ENCODE measurements around the gene ZNF717. TPM values are rescaled to one million over a fixed set of nuclear protein-coding genes. Genes with fewer than 3 reads are reported as not detected.
"Not testable (repeated sequence)": the region's sequence is repeated elsewhere in the genome, so short reads cannot be mapped to it uniquely, and the experiment has no call there.

Gene ZNF717
- total and polyA plus RNA-seq, 2 donors (not counting 1 experiment from before 2014, with no cell fraction given) = 8.1 to 17.3 TPM

GRCh38 chr3:75816287-75817180 lies 31.2 kb upstream of the ZNF717 start:
- H3K27ac Mint-ChIP-seq; H4K20me1 ChIP-seq (ENCODE audit: control insufficient read depth, insufficient read depth, low read length, poor library complexity, severe bottlenecking); H3K4me3 Mint-ChIP-seq; CTCF ChIA-PET; H3K36me3 ChIP-seq (replicated peaks in 1 of 2; ENCODE audit: control extremely low read depth in 1 of 2, control insufficient read depth in 1 of 2, extremely low read depth in 1 of 2, insufficient read depth in 2 of 2, low read length in 1 of 2); H3K27me3 ChIP-seq (replicated peaks in 1 of 4; ENCODE audit: control extremely low read depth in 1 of 4, control insufficient read depth in 3 of 4, insufficient read depth in 4 of 4, low read length in 3 of 4); H3K4me1 Mint-ChIP-seq; H3K4me2 ChIP-seq (replicated peaks; ENCODE audit: low read depth, low read length, poor library complexity, severe bottlenecking); H3K27me3 Mint-ChIP-seq; H2AFZ ChIP-seq (ENCODE audit: insufficient read depth, low read depth, low read length, poor library complexity, severe bottlenecking); ATAC-seq (ENCODE audit: low read depth); POLR2A ChIA-PET; DNase-seq; H3K9ac ChIP-seq (ENCODE audit: low read length); H3K9me3 ChIP-seq (ENCODE audit: control extremely low read depth in 1 of 3, control insufficient read depth in 2 of 3, insufficient read depth in 1 of 3, low read length in 2 of 3); H3K4me1 ChIP-seq (ENCODE audit: control insufficient read depth in 2 of 2, insufficient read depth in 2 of 2, low read length in 2 of 2); intact Hi-C loops (cut with micrococcal nuclease); H3K27ac ChIP-seq (ENCODE audit: low read length in 2 of 2); H3K9me3 Mint-ChIP-seq (ENCODE audit: insufficient read depth); H3K4me3 ChIP-seq (ENCODE audit: control extremely low read depth in 1 of 5, extremely low read depth in 1 of 5, insufficient read depth in 1 of 5, low read depth in 2 of 5, low read length in 4 of 5); H3K79me2 ChIP-seq (ENCODE audit: control insufficient read depth, insufficient read depth, low read length): not testable (repeated sequence)
- WGBS (ENCODE audit: insufficient coverage) = 81% methylated on average over 7 of the region's 9 CpGs

GRCh38 chr3:75814797-75815196 lies 29.4 kb upstream of the ZNF717 start:
- H4K20me1 ChIP-seq (ENCODE audit: control insufficient read depth, insufficient read depth, low read length, poor library complexity, severe bottlenecking) = no peaks in the 10 kb centered on the region
- DNase-seq = no peak
- H3K9ac ChIP-seq (ENCODE audit: low read length) = no peak overlapping the region
- ATAC-seq (ENCODE audit: low read depth) = no peak
- H2AFZ ChIP-seq (ENCODE audit: insufficient read depth, low read depth, low read length, poor library complexity, severe bottlenecking) = no peak overlapping the region
- H3K9me3 ChIP-seq (ENCODE audit: control extremely low read depth in 1 of 3, control insufficient read depth in 2 of 3, insufficient read depth in 1 of 3, low read length in 2 of 3) = no peaks in the 10 kb centered on the region
- Mint-ChIP-seq H3K9me3 (ENCODE audit: insufficient read depth) (no peaks in the 10 kb centered on the region), H3K27me3 (no peaks in the 10 kb centered on the region), H3K27ac (no peak overlapping the region), H3K4me1 (no peaks in the 10 kb centered on the region), H3K4me3 (no peak overlapping the region)
- TF ChIP-seq CTCF (IDR thresholded peaks at IDR 0.05) (no peak), EZH2 (IDR thresholded peaks at IDR 0.05; ENCODE audit: borderline replicate concordance, insufficient read depth, low read depth, low read length, poor library complexity, severe bottlenecking) (no peak)
- no peaks in the 10 kb centered on the region for H3K36me3 ChIP-seq (replicated peaks in 1 of 2; ENCODE audit: control extremely low read depth in 1 of 2, control insufficient read depth in 1 of 2, extremely low read depth in 1 of 2, insufficient read depth in 2 of 2, low read length in 1 of 2)
- WGBS (ENCODE audit: insufficient coverage) = no CpG with 5 or more reads among the region's 3 CpGs
- intact Hi-C loops (cut with micrococcal nuclease) = no loop called here
- H3K4me3 ChIP-seq (ENCODE audit: control extremely low read depth in 1 of 5, extremely low read depth in 1 of 5, insufficient read depth in 1 of 5, low read depth in 2 of 5, low read length in 4 of 5) = no peak overlapping the region
- H3K4me1 ChIP-seq (ENCODE audit: control insufficient read depth in 2 of 2, insufficient read depth in 2 of 2, low read length in 2 of 2) = no peaks in the 10 kb centered on the region
- H3K4me2 ChIP-seq (replicated peaks; ENCODE audit: low read depth, low read length, poor library complexity, severe bottlenecking) = no peak overlapping the region
- H3K79me2 ChIP-seq (ENCODE audit: control insufficient read depth, insufficient read depth, low read length) = no peaks in the 10 kb centered on the region
- CTCF ChIA-PET = no interaction called here
- POLR2A ChIA-PET = no interaction called here
- no peaks in the 10 kb centered on the region for H3K27me3 ChIP-seq (replicated peaks in 1 of 4; ENCODE audit: control extremely low read depth in 1 of 4, control insufficient read depth in 3 of 4, insufficient read depth in 4 of 4, low read length in 3 of 4)
- H3K27ac ChIP-seq (ENCODE audit: low read length in 2 of 2) = no peak overlapping the region
